IMR-90 (cell line): Measurements from ENCODE around the gene DMRTC2. TPM values are rescaled to one million over a fixed set of nuclear protein-coding genes. Genes with fewer than 3 reads are reported as not detected.

Experiments
- ATAC-seq: fragments of 200-7000 bp; cut with Tn5 transposase; 2 replicates; pipeline ENCODE4 v1.9.1; 2020; ENCODE audit warnings: low read depth, mild to moderate bottlenecking, moderate library complexity
- BruUV-seq: library from RNA; stranded (reverse); fragments of 400-500 nt; replicated peaks from 2 replicates; lab custom pipeline; 2021; lab: Mats Ljungman, UMichigan
- CTCF ChIA-PET: fragments of 300-600 bp; formaldehyde crosslinking; extraction: SDS; loops from one replicate; lab custom pipeline; 2021; ENCODE audit warnings: antibody characterized with exemption; lab: Yijun Ruan, JAX
- POLR2A ChIA-PET: fragments of 300-600 bp; sonication (Branson Sonifier 250); formaldehyde crosslinking; loops from one replicate; lab custom pipeline; 2022; ENCODE audit warnings: antibody characterized with exemption; ENCODE audit not compliant: unreplicated experiment; lab: Charles Lee
- DNase-seq: peaks from one replicate; pipeline ENCODE4 v3.0.0; 2013
- H2AFZ ChIP-seq: replicated peaks from 2 replicates; pipeline ENCODE3; 2013; ENCODE audit warnings: low read length, mild to moderate bottlenecking; ENCODE audit not compliant: poor library complexity
- H2AK5ac ChIP-seq: 2 replicates; pipeline ENCODE4 v1.6.1; 2013; ENCODE audit warnings: low read depth, low read length, inconsistent platforms
- H2AK9ac ChIP-seq: replicated peaks from 2 replicates; pipeline ENCODE3; 2013; ENCODE audit warnings: mild to moderate bottlenecking, low read depth, low read length, moderate library complexity; ENCODE audit not compliant: poor library complexity
- H2BK120ac ChIP-seq: 2 replicates; pipeline ENCODE4 v1.6.1; 2013; ENCODE audit warnings: low read depth, low read length, inconsistent platforms
- H2BK15ac ChIP-seq: 3 replicates; pipeline ENCODE4 v1.6.1; 2013; ENCODE audit warnings: low read depth, low read length, inconsistent platforms
- H2BK20ac ChIP-seq: 2 replicates; pipeline ENCODE4 v1.6.1; 2013; ENCODE audit warnings: low read depth, mild to moderate bottlenecking, inconsistent platforms, low read length, moderate library complexity
- H2BK5ac ChIP-seq: 2 replicates; pipeline ENCODE4 v1.6.1; 2013; ENCODE audit warnings: mild to moderate bottlenecking, low read depth, low read length, inconsistent platforms; ENCODE audit not compliant: poor library complexity, severe bottlenecking
- H3K14ac ChIP-seq: replicated peaks from 2 replicates; pipeline ENCODE4 v1.6.1; 2013; ENCODE audit warnings: low read depth, low read length, inconsistent platforms
- H3K18ac ChIP-seq: 2 replicates; pipeline ENCODE4 v1.6.1; 2013; ENCODE audit warnings: low read depth, low read length, control low read depth
- H3K23ac ChIP-seq: 2 replicates; pipeline ENCODE4 v1.6.1; 2013; ENCODE audit warnings: low read depth, low read length, inconsistent platforms
- H3K27ac ChIP-seq: 2 replicates; pipeline ENCODE4 v1.5.1; 2013; ENCODE audit warnings: mild to moderate bottlenecking, control low read depth, low read length; ENCODE audit not compliant: insufficient read depth
- H3K27me3 ChIP-seq: 2 replicates; pipeline ENCODE4 v1.6.1; 2013; ENCODE audit warnings: low read length; ENCODE audit not compliant: control insufficient read depth, insufficient read depth
- H3K36me3 ChIP-seq: 2 replicates; pipeline ENCODE4 v1.6.1; 2013; ENCODE audit warnings: low read length, mixed read lengths; ENCODE audit not compliant: control insufficient read depth, insufficient read depth
- H3K4ac ChIP-seq: 2 replicates; pipeline ENCODE4 v1.6.1; 2013; ENCODE audit warnings: low read depth, low read length, inconsistent platforms
- H3K4me1 ChIP-seq: 2 replicates; pipeline ENCODE4 v1.6.1; 2013; ENCODE audit warnings: low read length, mixed read lengths; ENCODE audit not compliant: control insufficient read depth, insufficient read depth
- H3K4me2 ChIP-seq: 2 replicates; pipeline ENCODE4 v1.6.1; 2013; ENCODE audit warnings: low read depth, mild to moderate bottlenecking, control low read depth, low read length, moderate library complexity
- H3K4me3 ChIP-seq: 2 replicates; pipeline ENCODE4 v1.5.1; 2013; ENCODE audit warnings: low read depth, mild to moderate bottlenecking, control low read depth, low read length, moderate library complexity; ENCODE audit not compliant: insufficient read depth
- H3K56ac ChIP-seq: 2 replicates; pipeline ENCODE4 v1.6.1; 2013; ENCODE audit warnings: low read length, inconsistent platforms; ENCODE audit not compliant: insufficient read depth; ENCODE audit errors: extremely low read depth
- H3K79me1 ChIP-seq, 2 experiments: 2 replicates each; pipeline ENCODE4 v1.6.1; 2013; ENCODE audit warnings: low read length in 2 of 2, inconsistent platforms in 1 of 2, low read depth in 1 of 2
- H3K9ac ChIP-seq: 2 replicates; pipeline ENCODE4 v1.6.1; 2013; ENCODE audit warnings: low read depth, low read length, control low read depth
- H3K9me1 ChIP-seq: 2 replicates; pipeline ENCODE4 v1.6.1; 2013; ENCODE audit warnings: low read length, inconsistent platforms; ENCODE audit not compliant: insufficient read depth
- H3K9me3 ChIP-seq: 2 replicates; pipeline ENCODE4 v1.6.1; 2013; ENCODE audit warnings: low read length; ENCODE audit not compliant: control insufficient read depth, insufficient read depth
- H4K20me1 ChIP-seq: 2 replicates; pipeline ENCODE4 v1.6.1; 2013; ENCODE audit warnings: low read length, inconsistent platforms; ENCODE audit not compliant: insufficient read depth
- H4K5ac ChIP-seq: 2 replicates; pipeline ENCODE4 v1.6.1; 2013; ENCODE audit warnings: mild to moderate bottlenecking, low read depth, low read length, control low read depth
- H4K8ac ChIP-seq, 2 experiments: 2 replicates each; pipeline ENCODE4 v1.6.1; 2013; ENCODE audit warnings: low read depth in 2 of 2, low read length in 2 of 2, control low read depth in 1 of 2, inconsistent platforms in 1 of 2
- H4K91ac ChIP-seq: 2 replicates; pipeline ENCODE4 v1.6.1; 2013; ENCODE audit warnings: low read depth, low read length, inconsistent platforms; ENCODE audit not compliant: insufficient read depth
- BHLHE40 ChIP-seq: fragments of 150-350 bp; IDR thresholded peaks from 2 replicates; pipeline ENCODE4 v1.6.1; 2016; ENCODE audit warnings: mild to moderate bottlenecking, low read depth, low read length
- CEBPB ChIP-seq: IDR thresholded peaks from 2 replicates; pipeline ENCODE4 v1.6.1; 2012; ENCODE audit warnings: low read depth, low read length, improper control_type of control experiment
- CHD1 ChIP-seq: IDR thresholded peaks from 2 replicates; pipeline ENCODE4 v1.6.1; 2012; ENCODE audit warnings: low read depth, low read length, improper control_type of control experiment
- CTCF ChIP-seq: conservative IDR thresholded peaks from 2 replicates; pipeline ENCODE4 v1.5.1; 2012; ENCODE audit warnings: mild to moderate bottlenecking, low read depth, low read length, improper control_type of control experiment
- FOS ChIP-seq: fragments of 150-350 bp; IDR thresholded peaks from 2 replicates; pipeline ENCODE4 v1.6.1; 2016; ENCODE audit warnings: low read depth, low read length
- MAFK ChIP-seq: IDR thresholded peaks from 2 replicates; pipeline ENCODE4 v1.6.1; 2012; ENCODE audit warnings: low read depth, low read length, improper control_type of control experiment
- MAZ ChIP-seq: IDR thresholded peaks from 2 replicates; pipeline ENCODE4 v1.6.1; 2012; ENCODE audit warnings: low read depth, mild to moderate bottlenecking, low read length, improper control_type of control experiment, moderate library complexity, borderline replicate concordance
- MXI1 ChIP-seq: IDR thresholded peaks from 2 replicates; pipeline ENCODE4 v1.6.1; 2012; ENCODE audit warnings: low read depth, mild to moderate bottlenecking, low read length, moderate library complexity, borderline replicate concordance
- NFE2L2 ChIP-seq: fragments of 150-350 bp; IDR thresholded peaks from 2 replicates; pipeline ENCODE4 v1.6.1; 2016; ENCODE audit warnings: low read depth, mild to moderate bottlenecking, low read length
- POLR2A ChIP-seq: IDR thresholded peaks from 2 replicates; pipeline ENCODE4 v1.6.1; 2012; ENCODE audit warnings: mild to moderate bottlenecking, low read depth, low read length
- RAD21 ChIP-seq: IDR thresholded peaks from 2 replicates; pipeline ENCODE4 v1.6.1; 2012; ENCODE audit warnings: low read length, improper control_type of control experiment
- RCOR1 ChIP-seq: IDR thresholded peaks from 2 replicates; pipeline ENCODE4 v1.6.1; 2012; ENCODE audit warnings: mild to moderate bottlenecking, low read length, improper control_type of control experiment; ENCODE audit not compliant: insufficient replicate concordance
- RFX5 ChIP-seq: IDR thresholded peaks from 2 replicates; pipeline ENCODE4 v1.8.0; 2012; ENCODE audit warnings: low read depth, mild to moderate bottlenecking, low read length, moderate library complexity
- SMC3 ChIP-seq: fragments of 150-350 bp; IDR thresholded peaks from 2 replicates; pipeline ENCODE4 v1.6.1; 2016; ENCODE audit warnings: low read depth, mild to moderate bottlenecking, antibody characterized with exemption, low read length, moderate library complexity
- USF2 ChIP-seq: fragments of 150-350 bp; IDR thresholded peaks from 2 replicates; pipeline ENCODE4 v1.6.1; 2017; ENCODE audit warnings: mild to moderate bottlenecking, antibody characterized with exemption, low read length, low read depth
- WGBS, 2 experiments: methylation state at CpG; one replicate each; pipeline versions ENCODE4 v1.1.5 to v1.1.7; 2013; ENCODE audit warnings: missing lambda C conversion rate in 2 of 2; ENCODE audit not compliant: insufficient read length in 1 of 2; ENCODE audit errors: extremely low coverage in 2 of 2; 5-methylcytosine and 5-hydroxymethylcytosine counted together
- dilution Hi-C: fragments of 300-500 bp; cut with HindIII; formaldehyde crosslinking; loops from one replicate; pipeline ENCODE4 v1.14.3; 2018; ENCODE audit warnings: low sequenced_read_pairs; ENCODE audit not compliant: unreplicated experiment
- in situ Hi-C: fragments of 300-500 bp; cut with MboI; formaldehyde crosslinking; loops from 3 replicates; pipeline ENCODE4 v1.14.3; 2019; ENCODE audit warnings: low sequenced_read_pairs, inconsistent platforms, mixed read lengths
- intact Hi-C: fragments of 100-400 bp; cut with micrococcal nuclease; formaldehyde crosslinking; loops from 2 replicates; pipeline ENCODE4 v1.10.0; 2022
- polyA plus RNA-seq, 3 experiments: library from polyadenylated mRNA; depleted of rRNA; stranded (reverse); fragments of >200 nt; gene quantifications; 2 replicates each; pipeline ENCODE4 v1.2.3, GENCODE V29; 2012; ENCODE audit warnings: low replicate concordance in 1 of 3
- total RNA-seq: library from RNA; depleted of rRNA; stranded (reverse); fragments of >200 nt; gene quantifications from 2 replicates; pipeline ENCODE4 v1.2.3, GENCODE V29; 2012
- TF ChIP-seq, protein P1 (sequence below): fragments of 150-350 bp; IDR thresholded peaks from 2 replicates; pipeline ENCODE4 v1.6.1; 2016; ENCODE audit warnings: low read depth, mild to moderate bottlenecking, low read length, moderate library complexity, borderline replicate concordance

DMRTC2 gene
- total and polyA plus RNA-seq, 2 of the 4 experiments (the other 2 are of a cell fraction) = not detected

DNA sequence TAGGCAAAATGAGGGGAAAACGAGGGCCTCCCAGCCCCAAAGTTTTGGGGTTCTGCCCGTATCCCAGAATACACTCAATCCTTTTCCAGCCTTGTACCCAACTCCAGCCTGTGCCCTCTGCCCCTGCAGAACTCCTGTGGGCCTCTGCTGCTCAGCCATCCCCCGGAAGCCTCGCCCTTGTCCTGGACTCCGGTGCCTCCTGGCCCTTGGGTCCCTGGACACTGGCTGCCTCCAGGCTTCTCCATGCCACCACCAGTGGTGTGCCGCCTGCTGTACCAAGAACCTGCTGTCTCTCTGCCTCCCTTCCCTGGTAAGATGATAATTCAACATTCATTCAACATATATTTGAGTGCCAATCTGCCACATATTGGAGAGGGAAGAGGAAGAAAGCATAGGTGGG lies 3.8 kb downstream of the DMRTC2 start:
- Histone ChIP-seq H3K4ac (no peak overlapping the region), H2BK5ac (no peak overlapping the region), H3K18ac (no peak overlapping the region), H3K4me2 (no peak overlapping the region), H3K9me3 (no peaks in the 10 kb centered on the region), H2BK15ac (no peak overlapping the region), H4K5ac (no peak overlapping the region), H2BK20ac (no peak overlapping the region), H2BK120ac (no peak overlapping the region), H3K27me3 (peaks cover 36% of the 10 kb centered on the region), H3K56ac (no peak overlapping the region), H3K79me1 (no peaks in the 10 kb centered on the region), H2AK9ac (no peak overlapping the region), H3K9me1 (no peaks in the 10 kb centered on the region), H2AK5ac (no peak overlapping the region), H3K4me1 (no peaks in the 10 kb centered on the region), H3K4me3 (no peak overlapping the region), H3K23ac (no peak overlapping the region), H3K9ac (no peak overlapping the region), H3K14ac (no peak overlapping the region), H3K36me3 (no peaks in the 10 kb centered on the region), H3K27ac (no peak overlapping the region), H4K91ac (no peak overlapping the region), H2AFZ (no peak overlapping the region), H4K20me1 (no peaks in the 10 kb centered on the region), H4K8ac (no peak overlapping the region)
- DNase-seq (no peak), ATAC-seq (no peak)
- intact Hi-C loops = no loop called here
- dilution Hi-C loops = no loop called here
- POLR2A ChIA-PET = no interaction called here
- WGBS, 2 experiments = 44% methylated on average over 3 of the region's 6 CpGs; no CpG with 5 or more reads in 1 of the 2 experiments
- no peak for TF ChIP-seq MXI1
- no peak for TF ChIP-seq MAZ
- no peak for TF ChIP-seq RCOR1
- TF ChIP-seq, protein P1, sequence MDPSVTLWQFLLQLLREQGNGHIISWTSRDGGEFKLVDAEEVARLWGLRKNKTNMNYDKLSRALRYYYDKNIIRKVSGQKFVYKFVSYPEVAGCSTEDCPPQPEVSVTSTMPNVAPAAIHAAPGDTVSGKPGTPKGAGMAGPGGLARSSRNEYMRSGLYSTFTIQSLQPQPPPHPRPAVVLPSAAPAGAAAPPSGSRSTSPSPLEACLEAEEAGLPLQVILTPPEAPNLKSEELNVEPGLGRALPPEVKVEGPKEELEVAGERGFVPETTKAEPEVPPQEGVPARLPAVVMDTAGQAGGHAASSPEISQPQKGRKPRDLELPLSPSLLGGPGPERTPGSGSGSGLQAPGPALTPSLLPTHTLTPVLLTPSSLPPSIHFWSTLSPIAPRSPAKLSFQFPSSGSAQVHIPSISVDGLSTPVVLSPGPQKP = no peak
- no peak for TF ChIP-seq NFE2L2
- TF ChIP-seq FOS = no peak
- TF ChIP-seq CTCF = no peak
- no peak for TF ChIP-seq BHLHE40
- no peak for TF ChIP-seq CEBPB
- TF ChIP-seq RFX5 = no peak
- TF ChIP-seq MAFK = no peak
- TF ChIP-seq CHD1 = no peak
- TF ChIP-seq POLR2A = no peak
- no peak for TF ChIP-seq SMC3
- TF ChIP-seq USF2 = no peak
- TF ChIP-seq RAD21 = no peak
- in situ Hi-C loops = no loop called here
- CTCF ChIA-PET = no interaction called here
- no TSS peak for BruUV-seq
